ENCODE measurements around the gene IPO5.

IPO5 gene

DNA sequence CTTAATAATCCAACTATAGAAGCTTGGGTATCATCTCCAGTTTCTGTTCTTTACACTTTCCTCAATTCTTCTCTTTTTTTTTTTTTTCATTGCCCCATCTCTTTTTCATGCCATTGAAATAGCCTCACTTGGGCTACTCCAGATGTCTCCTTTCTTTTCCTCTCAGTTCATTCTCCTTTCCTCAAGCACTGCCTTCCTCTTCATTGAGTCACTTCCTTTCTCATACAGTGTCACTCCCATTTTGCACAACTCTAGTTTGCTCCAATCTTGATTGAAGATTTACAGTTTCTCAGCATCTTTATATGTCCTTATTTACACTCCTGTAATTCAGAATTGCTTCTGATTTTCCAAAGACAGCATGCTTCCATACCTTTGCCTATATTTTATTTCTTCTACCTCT lies 61.3 kb downstream of the IPO5 start:
- Histone ChIP-seq H3K4ac (ENCODE audit: low read length) (no peak overlapping the region), H3K79me1 (ENCODE audit: low read depth, low read length) (no peaks in the 10 kb centered on the region), H2AK5ac (ENCODE audit: low read depth, low read length) (no peak overlapping the region), H3K27me3 (ENCODE audit: control insufficient read depth in 3 of 3, insufficient read depth in 3 of 3, low read depth in 1 of 3, low read length in 3 of 3) (no peaks in the 10 kb centered on the region), H3K4me2 (ENCODE audit: insufficient read depth, low read length, poor library complexity, severe bottlenecking) (no peak overlapping the region), H3K4me1 (ENCODE audit: control insufficient read depth in 2 of 2, insufficient read depth in 1 of 2, low read depth in 1 of 2, low read length in 2 of 2) (no peaks in the 10 kb centered on the region), H3K27ac (replicated peaks; ENCODE audit: low read length) (no peak overlapping the region), H3K9me3 (replicated peaks in 1 of 2; ENCODE audit: control insufficient read depth in 2 of 2, insufficient read depth in 1 of 2, low read depth in 1 of 2, low read length in 2 of 2) (no peaks in the 10 kb centered on the region), H3K23ac (ENCODE audit: low read depth, low read length, poor library complexity) (no peak overlapping the region), H4K8ac (ENCODE audit: low read depth, low read length) (no peak overlapping the region), H4K91ac (ENCODE audit: low read depth, low read length, poor library complexity) (no peak overlapping the region), H2BK12ac (ENCODE audit: low read length) (no peak overlapping the region), H2BK15ac (ENCODE audit: low read length) (no peak overlapping the region), H2AFZ (ENCODE audit: low read length) (no peak overlapping the region), H3K14ac (ENCODE audit: low read length) (no peak overlapping the region), H3K9ac (ENCODE audit: low read depth, low read length, poor library complexity) (no peak overlapping the region), H3K18ac (ENCODE audit: low read length) (no peak overlapping the region), H3K36me3 (replicated peaks in 1 of 2; ENCODE audit: control insufficient read depth in 2 of 2, insufficient read depth in 2 of 2, low read length in 2 of 2) (peaks cover 37 to 100% of the 10 kb centered on the region in 2 donors), H2BK5ac (ENCODE audit: low read length) (no peak overlapping the region), H3K4me3 (ENCODE audit: low read length in 2 of 2) (no peak overlapping the region), H2BK120ac (ENCODE audit: low read depth, low read length) (no peak overlapping the region)
- no peak for DNase-seq (ENCODE audit: low spot score)

DNA sequence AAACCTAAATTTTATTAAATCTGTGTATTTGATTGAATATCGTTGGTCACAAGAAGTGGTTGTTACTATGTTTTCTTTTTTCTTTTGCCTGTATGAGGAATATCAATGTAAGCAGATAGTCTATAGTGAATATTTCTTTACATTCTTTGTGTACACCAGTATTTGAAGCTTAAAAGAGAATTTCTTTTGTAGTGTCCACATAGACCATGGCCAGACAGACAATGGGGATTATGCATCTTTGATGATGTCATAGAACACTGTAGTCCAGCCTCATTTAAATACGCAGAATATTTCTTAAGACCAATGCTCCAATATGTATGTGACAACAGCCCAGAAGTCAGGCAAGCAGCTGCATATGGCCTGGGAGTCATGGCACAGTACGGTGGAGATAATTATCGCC lies 64.8 kb downstream of the IPO5 start:
- Histone ChIP-seq H3K4me3 (ENCODE audit: low read length in 2 of 2) (no peak overlapping the region), H3K4ac (ENCODE audit: low read length) (no peak overlapping the region), H3K4me1 (ENCODE audit: control insufficient read depth in 2 of 2, insufficient read depth in 1 of 2, low read depth in 1 of 2, low read length in 2 of 2) (peaks cover 0 to 5% of the 10 kb centered on the region in 2 donors), H4K8ac (ENCODE audit: low read depth, low read length) (no peak overlapping the region), H3K9me3 (replicated peaks in 1 of 2; ENCODE audit: control insufficient read depth in 2 of 2, insufficient read depth in 1 of 2, low read depth in 1 of 2, low read length in 2 of 2) (no peaks in the 10 kb centered on the region), H4K91ac (ENCODE audit: low read depth, low read length, poor library complexity) (no peak overlapping the region), H2AFZ (ENCODE audit: low read length) (no peak overlapping the region), H3K36me3 (replicated peaks in 1 of 2; ENCODE audit: control insufficient read depth in 2 of 2, insufficient read depth in 2 of 2, low read length in 2 of 2) (peaks cover 36 to 100% of the 10 kb centered on the region in 2 donors), H3K79me1 (ENCODE audit: low read depth, low read length) (no peaks in the 10 kb centered on the region), H2BK15ac (ENCODE audit: low read length) (no peak overlapping the region), H3K27me3 (ENCODE audit: control insufficient read depth in 3 of 3, insufficient read depth in 3 of 3, low read depth in 1 of 3, low read length in 3 of 3) (no peaks in the 10 kb centered on the region), H3K4me2 (ENCODE audit: insufficient read depth, low read length, poor library complexity, severe bottlenecking) (no peak overlapping the region), H2AK5ac (ENCODE audit: low read depth, low read length) (no peak overlapping the region), H3K18ac (ENCODE audit: low read length) (no peak overlapping the region), H3K27ac (replicated peaks; ENCODE audit: low read length) (no peak overlapping the region), H2BK120ac (ENCODE audit: low read depth, low read length) (no peak overlapping the region), H3K9ac (ENCODE audit: low read depth, low read length, poor library complexity) (no peak overlapping the region), H3K14ac (ENCODE audit: low read length) (no peak overlapping the region), H3K23ac (ENCODE audit: low read depth, low read length, poor library complexity) (no peak overlapping the region), H2BK5ac (ENCODE audit: low read length) (no peak overlapping the region), H2BK12ac (ENCODE audit: low read length) (no peak overlapping the region)
- WGBS, 2 donors (ENCODE audit: extremely low coverage in 2 of 2, insufficient read length in 2 of 2, insufficient replicate concordance in 1 of 2), result no CpG with 5 or more reads among the region's 4 CpGs
- no peak for DNase-seq (ENCODE audit: low spot score)

DNA sequence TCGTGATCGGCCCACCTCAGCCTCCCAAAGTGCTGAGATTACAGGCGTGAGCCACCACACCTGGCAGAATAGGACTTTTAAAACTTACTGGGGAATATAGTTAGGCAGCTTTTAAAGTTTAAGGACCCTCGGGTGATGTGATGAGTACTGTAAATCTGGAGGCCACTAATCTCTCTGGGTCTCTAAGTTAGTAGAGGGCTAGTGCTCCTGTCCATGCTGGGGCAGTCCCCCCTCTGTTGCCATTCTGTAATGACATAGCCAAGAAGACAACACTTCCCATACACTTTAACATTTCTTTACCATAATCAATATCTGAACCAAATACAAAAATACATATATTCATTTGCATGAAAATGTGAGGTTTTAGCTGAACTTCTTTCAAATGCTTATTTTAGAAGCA lies 65.7 kb downstream of the IPO5 start:
- H2BK15ac ChIP-seq (ENCODE audit: low read length), result no peak overlapping the region
- peaks cover 0 to 5% of the 10 kb centered on the region in 2 donors for H3K4me1 ChIP-seq (ENCODE audit: control insufficient read depth in 2 of 2, insufficient read depth in 1 of 2, low read depth in 1 of 2, low read length in 2 of 2)
- H2BK12ac ChIP-seq (ENCODE audit: low read length), result no peak overlapping the region
- no peak overlapping the region for H3K4me2 ChIP-seq (ENCODE audit: insufficient read depth, low read length, poor library complexity, severe bottlenecking)
- H3K9ac ChIP-seq (ENCODE audit: low read depth, low read length, poor library complexity), result no peak overlapping the region
- H3K4me3 ChIP-seq (ENCODE audit: low read length in 2 of 2), result no peak overlapping the region
- H2BK5ac ChIP-seq (ENCODE audit: low read length), result no peak overlapping the region
- no peak overlapping the region for H3K23ac ChIP-seq (ENCODE audit: low read depth, low read length, poor library complexity)
- no peak overlapping the region for H3K27ac ChIP-seq (replicated peaks; ENCODE audit: low read length)
- no peaks in the 10 kb centered on the region for H3K27me3 ChIP-seq (ENCODE audit: control insufficient read depth in 3 of 3, insufficient read depth in 3 of 3, low read depth in 1 of 3, low read length in 3 of 3)
- DNase-seq (ENCODE audit: low spot score), result no peak
- H3K9me3 ChIP-seq (replicated peaks in 1 of 2; ENCODE audit: control insufficient read depth in 2 of 2, insufficient read depth in 1 of 2, low read depth in 1 of 2, low read length in 2 of 2), result no peaks in the 10 kb centered on the region
- peaks cover 30 to 100% of the 10 kb centered on the region in 2 donors for H3K36me3 ChIP-seq (replicated peaks in 1 of 2; ENCODE audit: control insufficient read depth in 2 of 2, insufficient read depth in 2 of 2, low read length in 2 of 2)
- no peak overlapping the region for H2BK120ac ChIP-seq (ENCODE audit: low read depth, low read length)
- no peak overlapping the region for H2AFZ ChIP-seq (ENCODE audit: low read length)
- H3K18ac ChIP-seq (ENCODE audit: low read length), result no peak overlapping the region
- H4K8ac ChIP-seq (ENCODE audit: low read depth, low read length), result no peak overlapping the region
- no peak overlapping the region for H2AK5ac ChIP-seq (ENCODE audit: low read depth, low read length)
- no peak overlapping the region for H3K14ac ChIP-seq (ENCODE audit: low read length)
- no peak overlapping the region for H4K91ac ChIP-seq (ENCODE audit: low read depth, low read length, poor library complexity)
- WGBS, 2 donors (ENCODE audit: extremely low coverage in 2 of 2, insufficient read length in 2 of 2, insufficient replicate concordance in 1 of 2), result no CpG with 5 or more reads among the region's 4 CpGs
- no peaks in the 10 kb centered on the region for H3K79me1 ChIP-seq (ENCODE audit: low read depth, low read length)
- no peak overlapping the region for H3K4ac ChIP-seq (ENCODE audit: low read length)

DNA sequence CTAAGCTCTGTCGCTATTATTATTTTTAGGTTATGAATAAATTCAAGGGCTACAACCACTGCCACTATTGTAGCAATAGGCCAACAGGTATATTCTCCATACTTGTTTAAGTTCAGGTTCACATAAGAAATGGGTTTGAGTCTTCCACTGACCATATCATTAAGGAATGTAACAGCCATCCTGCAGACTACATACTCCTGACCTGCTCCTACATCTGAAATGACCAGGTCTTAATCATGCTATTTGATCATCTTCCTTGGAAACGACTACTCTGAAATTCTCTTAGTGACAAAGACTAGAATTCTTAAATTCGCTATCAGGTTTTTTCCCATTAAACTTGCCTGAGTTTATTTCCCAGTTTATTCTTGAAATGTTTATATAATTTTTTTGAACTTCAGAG lies 66.8 kb downstream of the IPO5 start:
- Histone ChIP-seq H2BK5ac (ENCODE audit: low read length) (no peak overlapping the region), H3K9ac (ENCODE audit: low read depth, low read length, poor library complexity) (no peak overlapping the region), H3K27ac (replicated peaks; ENCODE audit: low read length) (no peak overlapping the region), H3K23ac (ENCODE audit: low read depth, low read length, poor library complexity) (no peak overlapping the region), H3K79me1 (ENCODE audit: low read depth, low read length) (no peaks in the 10 kb centered on the region), H3K4ac (ENCODE audit: low read length) (no peak overlapping the region), H3K36me3 (replicated peaks in 1 of 2; ENCODE audit: control insufficient read depth in 2 of 2, insufficient read depth in 2 of 2, low read length in 2 of 2) (peaks cover 28 to 92% of the 10 kb centered on the region in 2 donors), H2BK15ac (ENCODE audit: low read length) (no peak overlapping the region), H3K4me1 (ENCODE audit: control insufficient read depth in 2 of 2, insufficient read depth in 1 of 2, low read depth in 1 of 2, low read length in 2 of 2) (peaks cover 0 to 8% of the 10 kb centered on the region in 2 donors), H4K8ac (ENCODE audit: low read depth, low read length) (no peak overlapping the region), H3K18ac (ENCODE audit: low read length) (no peak overlapping the region), H4K91ac (ENCODE audit: low read depth, low read length, poor library complexity) (no peak overlapping the region), H2BK120ac (ENCODE audit: low read depth, low read length) (no peak overlapping the region), H3K9me3 (replicated peaks in 1 of 2; ENCODE audit: control insufficient read depth in 2 of 2, insufficient read depth in 1 of 2, low read depth in 1 of 2, low read length in 2 of 2) (no peaks in the 10 kb centered on the region), H2BK12ac (ENCODE audit: low read length) (no peak overlapping the region), H3K4me2 (ENCODE audit: insufficient read depth, low read length, poor library complexity, severe bottlenecking) (no peak overlapping the region), H3K14ac (ENCODE audit: low read length) (no peak overlapping the region), H3K4me3 (ENCODE audit: low read length in 2 of 2) (no peak overlapping the region), H2AFZ (ENCODE audit: low read length) (no peak overlapping the region), H3K27me3 (ENCODE audit: control insufficient read depth in 3 of 3, insufficient read depth in 3 of 3, low read depth in 1 of 3, low read length in 3 of 3) (no peaks in the 10 kb centered on the region), H2AK5ac (ENCODE audit: low read depth, low read length) (no peak overlapping the region)
- DNase-seq (ENCODE audit: low spot score), result no peak
- WGBS, 2 donors (ENCODE audit: extremely low coverage in 2 of 2, insufficient read length in 2 of 2, insufficient replicate concordance in 1 of 2), result no CpG with 5 or more reads among the region's 3 CpGs

Measured in neuronal stem cell (in vitro differentiated cells).